ENCODE results near the gene DNAJC11. TPM values are rescaled to one million over a fixed set of nuclear protein-coding genes. Genes with fewer than 3 reads are reported as not detected.

DNAJC11 gene
- total RNA-seq, 1 experiment from 2014 or later, result 93.6 TPM

- POLR2A ChIA-PET, result no interaction called here
- no TSS peak for BruUV-seq (replicated peaks)
- TF ChIP-seq, protein P1, sequence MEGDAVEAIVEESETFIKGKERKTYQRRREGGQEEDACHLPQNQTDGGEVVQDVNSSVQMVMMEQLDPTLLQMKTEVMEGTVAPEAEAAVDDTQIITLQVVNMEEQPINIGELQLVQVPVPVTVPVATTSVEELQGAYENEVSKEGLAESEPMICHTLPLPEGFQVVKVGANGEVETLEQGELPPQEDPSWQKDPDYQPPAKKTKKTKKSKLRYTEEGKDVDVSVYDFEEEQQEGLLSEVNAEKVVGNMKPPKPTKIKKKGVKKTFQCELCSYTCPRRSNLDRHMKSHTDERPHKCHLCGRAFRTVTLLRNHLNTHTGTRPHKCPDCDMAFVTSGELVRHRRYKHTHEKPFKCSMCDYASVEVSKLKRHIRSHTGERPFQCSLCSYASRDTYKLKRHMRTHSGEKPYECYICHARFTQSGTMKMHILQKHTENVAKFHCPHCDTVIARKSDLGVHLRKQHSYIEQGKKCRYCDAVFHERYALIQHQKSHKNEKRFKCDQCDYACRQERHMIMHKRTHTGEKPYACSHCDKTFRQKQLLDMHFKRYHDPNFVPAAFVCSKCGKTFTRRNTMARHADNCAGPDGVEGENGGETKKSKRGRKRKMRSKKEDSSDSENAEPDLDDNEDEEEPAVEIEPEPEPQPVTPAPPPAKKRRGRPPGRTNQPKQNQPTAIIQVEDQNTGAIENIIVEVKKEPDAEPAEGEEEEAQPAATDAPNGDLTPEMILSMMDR (IDR thresholded peaks at IDR 0.05), result no peak
- no peak for TF ChIP-seq REST (IDR thresholded peaks at IDR 0.05; ENCODE audit: insufficient read depth in 1 of 2, low read depth in 2 of 2, low read length in 1 of 2)
- no peak for TF ChIP-seq POLR2AphosphoS5 (IDR thresholded peaks at IDR 0.05; ENCODE audit: low read depth, low read length)
- no peak for TF ChIP-seq TCF7L2 (IDR thresholded peaks at IDR 0.05; ENCODE audit: low read depth, low read length)
- TF ChIP-seq SIN3A (IDR thresholded peaks at IDR 0.05; ENCODE audit: borderline replicate concordance, insufficient read depth, low read depth, low read length), result no peak
- no peaks in the 10 kb centered on the region for H3K9me3 ChIP-seq (ENCODE audit: control insufficient read depth, insufficient read depth, low read depth, low read length)
- intact Hi-C loops (cut with micrococcal nuclease; ENCODE audit: unreplicated experiment) (no loop called here), in situ Hi-C loops (cut with HindIII; ENCODE audit: low pct_unique_long_range_greater_than_20kb, low sequenced_read_pairs) (no loop called here)
- H3K36me3 ChIP-seq (ENCODE audit: control insufficient read depth, insufficient read depth, low read length), result peaks cover 2% of the 10 kb centered on the region; the same call in 1 of the 2 replicates
- DNase-seq (ENCODE audit: low read depth, low spot score) (no peak), ATAC-seq (no peak)
- no peaks in the 10 kb centered on the region for H3K4me1 ChIP-seq (ENCODE audit: control insufficient read depth, insufficient read depth, low read length)
- CTCF ChIA-PET, result no interaction called here
- H3K27ac ChIP-seq (ENCODE audit: low read length), result no peak overlapping the region
- no peaks in the 10 kb centered on the region for H3K27me3 ChIP-seq (ENCODE audit: control insufficient read depth, insufficient read depth, low read length)
- H3K4me3 ChIP-seq (ENCODE audit: low read depth in 2 of 2, low read length in 2 of 2), result no peak overlapping the region
These were observed 110.4 kb downstream of the DNAJC11 start for GRCh38 chr1:6591222-6591621.

DNA sequence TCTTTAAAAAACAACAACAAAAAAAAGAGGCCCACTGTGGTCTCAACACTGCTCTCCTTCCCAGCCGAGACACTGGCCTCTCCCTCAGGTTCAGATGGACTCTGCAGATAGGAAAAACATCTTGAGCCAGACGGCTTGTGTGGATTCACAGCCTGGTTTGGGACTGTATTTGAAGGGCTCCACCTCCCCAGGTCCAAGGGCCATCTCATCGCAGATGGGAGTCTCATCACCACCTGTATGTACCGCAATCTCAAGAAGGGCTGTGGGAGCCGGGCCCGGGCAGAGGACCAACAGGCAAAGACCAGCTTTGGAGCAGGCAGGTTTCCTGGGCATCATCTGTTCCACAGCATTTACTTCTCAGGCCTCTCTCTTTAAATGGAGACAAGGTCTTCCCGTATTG, 111.6 kb downstream of the DNAJC11 start:
- intact Hi-C loops (cut with micrococcal nuclease; ENCODE audit: unreplicated experiment), result no loop called here
- H3K36me3 ChIP-seq (ENCODE audit: control insufficient read depth, insufficient read depth, low read length), result peaks cover 2% of the 10 kb centered on the region; the same call in 1 of the 2 replicates
- in situ Hi-C loops (cut with HindIII; ENCODE audit: low pct_unique_long_range_greater_than_20kb, low sequenced_read_pairs), result no loop called here
- BruUV-seq (replicated peaks), result no TSS peak
- H3K4me1 ChIP-seq (ENCODE audit: control insufficient read depth, insufficient read depth, low read length), result no peaks in the 10 kb centered on the region
- DNase-seq (ENCODE audit: low read depth, low spot score) (no peak), ATAC-seq (no peak)
- ChIA-PET CTCF (no interaction called here), POLR2A (no interaction called here)
- no peaks in the 10 kb centered on the region for H3K9me3 ChIP-seq (ENCODE audit: control insufficient read depth, insufficient read depth, low read depth, low read length)
- H3K27me3 ChIP-seq (ENCODE audit: control insufficient read depth, insufficient read depth, low read length), result no peaks in the 10 kb centered on the region
- H3K4me3 ChIP-seq (ENCODE audit: low read depth in 2 of 2, low read length in 2 of 2), result no peak overlapping the region
- H3K27ac ChIP-seq (ENCODE audit: low read length), result no peak overlapping the region
- TF ChIP-seq REST (IDR thresholded peaks at IDR 0.05; ENCODE audit: insufficient read depth in 1 of 2, low read depth in 2 of 2, low read length in 1 of 2) (no peak), SIN3A (IDR thresholded peaks at IDR 0.05; ENCODE audit: borderline replicate concordance, insufficient read depth, low read depth, low read length) (no peak), TCF7L2 (IDR thresholded peaks at IDR 0.05; ENCODE audit: low read depth, low read length) (no peak), POLR2AphosphoS5 (IDR thresholded peaks at IDR 0.05; ENCODE audit: low read depth, low read length) (no peak)
- TF ChIP-seq, protein P1 (IDR thresholded peaks at IDR 0.05), result no peak

Measured in Panc1 (cell line).